ENCODE measurements around the gene TMEM181.
A peak's percentile ranks its signal among the peaks of the same experiment; 100 is the strongest.
"Not testable (repeated sequence)": the region's sequence is repeated elsewhere in the genome, so short reads cannot be mapped to it uniquely, and the experiment has no call there.

TMEM181 gene

GRCh38 chr6:158635427-158636073 is 75.7 kb downstream of the TMEM181 start:
- DNase-seq (ENCODE audit: low read depth in 1 of 2, low spot score in 1 of 2): no peak

DNA sequence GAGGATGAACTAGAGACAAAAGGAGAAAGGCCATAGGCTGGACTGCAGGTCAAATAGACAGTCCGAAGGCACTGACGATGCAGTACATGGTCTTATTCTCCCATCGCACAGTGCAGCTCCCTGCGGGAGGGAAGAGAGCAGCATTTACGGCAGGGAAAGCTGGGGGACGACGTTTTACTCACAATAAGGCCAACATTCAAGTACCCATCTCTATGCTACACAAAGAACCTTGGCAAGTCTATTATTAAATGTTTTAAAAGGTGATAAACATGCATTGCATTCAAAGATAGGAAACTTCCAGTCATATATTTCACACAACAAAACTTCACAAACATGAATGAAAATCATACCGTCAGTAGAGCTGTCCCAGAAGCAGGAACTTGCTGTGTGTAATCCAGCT is 76.9 kb downstream of the TMEM181 start:
- no peak for DNase-seq (ENCODE audit: low read depth in 1 of 2, low spot score in 1 of 2)

GRCh38 chr6:158638324-158638854 is 78.5 kb downstream of the TMEM181 start:
- DNase-seq (ENCODE audit: low read depth in 1 of 2, low spot score in 1 of 2): no peak

GRCh38 chr6:158639056-158639455 is 79.2 kb downstream of the TMEM181 start:
- DNase-seq (ENCODE audit: low read depth in 1 of 2, low spot score in 1 of 2): no peak

DNA sequence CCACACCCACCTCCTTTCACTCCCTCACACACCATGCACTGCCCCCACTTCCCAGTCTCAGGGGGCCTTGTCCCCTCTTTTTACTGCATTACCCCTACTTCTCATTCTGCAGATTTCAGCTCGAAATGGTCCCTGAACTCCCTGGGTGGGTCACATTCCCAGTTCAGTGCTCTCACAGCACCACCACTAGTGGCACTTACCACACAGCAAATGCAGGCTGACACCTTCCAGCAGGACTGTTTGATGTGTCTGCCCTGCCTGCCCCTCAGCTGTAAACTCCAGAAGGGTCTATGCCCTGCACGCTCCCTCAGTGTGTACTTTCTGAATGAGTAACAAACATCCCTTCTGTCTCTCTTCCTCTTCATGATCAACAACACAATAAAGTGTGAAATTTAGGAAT is 80.6 kb downstream of the TMEM181 start:
- no peak for DNase-seq (ENCODE audit: low read depth in 1 of 2, low spot score in 1 of 2)

DNA sequence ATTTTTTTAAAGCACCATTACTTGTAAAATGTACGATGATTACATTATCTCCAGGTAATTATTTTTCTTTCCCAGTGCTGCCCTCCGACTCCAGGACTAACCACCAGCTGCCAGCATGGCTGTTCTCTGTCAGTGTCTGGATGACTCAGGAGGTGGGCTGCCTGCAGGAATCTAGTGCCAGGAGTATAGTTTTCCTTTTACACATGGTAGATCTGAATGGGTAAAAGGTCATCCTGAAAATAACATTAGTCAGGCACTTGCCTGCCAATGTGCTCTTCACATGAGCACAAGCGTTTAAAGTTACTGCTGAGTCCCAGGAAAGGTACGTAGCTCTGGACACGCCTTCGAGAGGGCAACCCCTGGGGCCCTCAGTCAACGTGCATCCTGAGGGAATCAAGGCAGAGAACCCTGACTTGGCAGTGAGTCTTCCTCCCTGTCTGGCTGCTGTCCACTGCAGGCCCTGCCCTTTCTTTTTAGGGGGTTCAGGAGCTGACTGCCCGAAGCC is 82.3 kb downstream of the TMEM181 start:
- DNase-seq (ENCODE audit: low read depth in 1 of 2, low spot score in 1 of 2): no peak

- no peak for DNase-seq (ENCODE audit: low read depth in 1 of 2, low spot score in 1 of 2)
Measured at GRCh38 chr6:158643836-158644230, 83.9 kb downstream of the TMEM181 start.

DNA sequence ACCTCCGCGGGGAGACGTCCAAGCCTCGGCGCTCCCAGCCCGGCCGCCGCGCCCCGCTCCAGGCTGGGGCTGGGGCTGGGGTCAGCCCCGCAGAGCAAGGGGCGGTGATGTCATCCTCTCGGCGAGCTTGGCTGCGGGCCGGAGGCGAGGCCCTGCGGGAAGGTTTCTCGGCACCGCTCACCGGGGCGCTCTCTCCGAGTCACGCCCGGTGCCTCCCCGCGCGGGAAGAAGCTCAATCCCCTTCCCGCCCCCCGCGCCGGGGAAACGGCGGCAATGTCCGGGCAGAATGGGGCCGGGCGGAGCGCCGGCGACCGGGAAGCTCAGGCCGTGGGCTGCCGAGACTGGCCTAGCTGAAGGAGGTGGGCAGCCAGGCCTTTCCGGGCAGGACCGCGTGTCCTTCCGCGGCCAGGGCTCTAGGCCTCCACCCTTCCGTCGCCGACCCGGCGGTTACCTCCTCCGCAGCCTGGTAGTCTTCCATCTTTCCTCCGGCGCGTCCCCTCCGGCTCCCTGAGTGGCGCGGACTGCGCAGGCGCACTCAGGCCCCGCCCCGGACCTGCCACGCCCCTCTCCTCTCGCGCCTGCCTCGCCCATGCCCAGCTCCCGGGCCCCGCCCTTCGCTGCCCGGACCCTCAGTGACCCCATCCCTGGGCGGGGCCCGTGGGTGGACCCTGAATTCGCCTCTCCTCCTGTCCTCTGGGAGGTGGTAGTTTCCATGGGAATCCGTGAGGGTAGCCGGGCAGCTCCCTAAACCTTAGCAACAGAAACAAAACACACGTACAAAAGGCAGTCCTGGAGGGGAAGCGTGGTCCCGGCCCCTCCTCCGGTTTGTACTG is 84.6 kb downstream of the TMEM181 start, which contains the start of gene DYNLT1:
Gene DYNLT1, minus strand, starts transcription at position 513 of the 833 bp plus-strand sequence. Its CDS starts 35 bp downstream, at position 478.
- peak; percentile 74 to 89 for DNase-seq (ENCODE audit: low read depth in 1 of 2, low spot score in 1 of 2)

GRCh38 chr6:158645064-158646022 is 85.5 kb downstream of the TMEM181 start:
- DNase-seq (ENCODE audit: low read depth in 1 of 2, low spot score in 1 of 2): no peak

DNA sequence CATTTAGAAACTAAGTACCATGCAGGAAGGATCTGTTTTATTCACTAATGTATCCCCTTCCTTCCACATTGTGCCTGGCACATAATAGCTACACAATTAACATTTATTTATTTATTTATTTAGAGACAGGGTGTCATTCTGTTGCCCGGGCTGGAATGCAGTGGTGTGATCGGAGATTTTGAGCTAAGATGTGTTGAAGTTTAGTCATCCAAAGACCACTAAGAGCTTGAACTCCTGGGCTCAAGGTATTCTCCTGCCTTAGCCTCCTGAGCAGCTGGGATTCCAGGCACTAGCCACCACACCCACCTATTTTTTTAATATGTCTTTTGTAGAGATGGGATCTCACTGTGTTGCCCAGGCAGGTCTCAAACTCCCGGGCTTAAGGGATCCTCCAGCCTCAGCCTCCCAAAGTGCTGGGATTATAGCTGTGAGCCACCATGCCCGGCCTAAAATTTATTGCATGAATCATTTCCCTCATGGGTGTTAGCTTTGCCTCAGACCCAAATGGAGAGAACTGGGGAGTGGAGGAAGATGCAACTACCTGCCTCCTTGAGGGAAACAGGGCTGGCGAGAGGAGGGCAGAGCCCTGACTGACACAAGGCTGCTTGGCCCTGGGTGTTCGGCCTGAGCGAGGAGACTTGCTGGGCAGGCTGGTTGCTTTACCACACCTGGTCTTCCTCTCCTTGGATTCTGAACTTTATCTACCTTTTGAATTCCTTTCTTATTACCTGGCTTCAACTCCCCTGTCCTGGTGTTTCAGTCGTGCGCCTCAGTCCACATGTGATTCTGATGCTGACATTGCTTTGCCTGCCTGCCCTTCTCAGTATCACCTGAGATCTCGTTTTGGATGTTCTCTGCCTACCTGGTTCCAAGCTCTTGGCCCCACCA is 86.4 kb downstream of the TMEM181 start:
- DNase-seq (ENCODE audit: low read depth in 1 of 2, low spot score in 1 of 2): no peak

DNA sequence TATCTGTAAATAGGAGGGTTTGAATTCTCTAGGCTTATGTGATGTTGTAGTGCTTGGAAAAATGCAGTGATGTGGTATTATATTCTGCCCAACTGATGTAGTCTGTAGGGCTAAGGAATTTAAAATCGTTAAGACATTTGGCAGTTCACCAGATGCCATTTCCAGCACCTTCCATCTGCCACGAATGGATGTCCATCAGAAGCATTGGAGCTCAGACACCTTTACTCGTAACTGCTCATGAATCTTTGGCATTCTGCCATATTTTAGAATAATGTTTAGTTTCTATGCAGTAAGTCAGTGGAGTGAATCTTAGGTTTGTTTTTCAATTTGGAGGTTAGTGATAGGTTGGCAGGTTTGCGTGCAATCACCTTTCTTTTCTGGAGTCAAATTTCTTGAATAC is 87.6 kb downstream of the TMEM181 start:
- no peak for DNase-seq (ENCODE audit: low read depth in 1 of 2, low spot score in 1 of 2)

GRCh38 chr6:158648682-158649131 is 88.8 kb downstream of the TMEM181 start:
- no peak for DNase-seq (ENCODE audit: low read depth in 1 of 2, low spot score in 1 of 2)

- DNase-seq (ENCODE audit: low read depth in 1 of 2, low spot score in 1 of 2): peak; percentile 37 to 50
Measured at GRCh38 chr6:158649289-158650143, 89.6 kb downstream of the TMEM181 start, which contains the start of gene SYTL3. TSS of gene SYTL3 (plus strand) at chr6:158650054. CDS start at chr6:158663269, 13,215 bp downstream.

DNA sequence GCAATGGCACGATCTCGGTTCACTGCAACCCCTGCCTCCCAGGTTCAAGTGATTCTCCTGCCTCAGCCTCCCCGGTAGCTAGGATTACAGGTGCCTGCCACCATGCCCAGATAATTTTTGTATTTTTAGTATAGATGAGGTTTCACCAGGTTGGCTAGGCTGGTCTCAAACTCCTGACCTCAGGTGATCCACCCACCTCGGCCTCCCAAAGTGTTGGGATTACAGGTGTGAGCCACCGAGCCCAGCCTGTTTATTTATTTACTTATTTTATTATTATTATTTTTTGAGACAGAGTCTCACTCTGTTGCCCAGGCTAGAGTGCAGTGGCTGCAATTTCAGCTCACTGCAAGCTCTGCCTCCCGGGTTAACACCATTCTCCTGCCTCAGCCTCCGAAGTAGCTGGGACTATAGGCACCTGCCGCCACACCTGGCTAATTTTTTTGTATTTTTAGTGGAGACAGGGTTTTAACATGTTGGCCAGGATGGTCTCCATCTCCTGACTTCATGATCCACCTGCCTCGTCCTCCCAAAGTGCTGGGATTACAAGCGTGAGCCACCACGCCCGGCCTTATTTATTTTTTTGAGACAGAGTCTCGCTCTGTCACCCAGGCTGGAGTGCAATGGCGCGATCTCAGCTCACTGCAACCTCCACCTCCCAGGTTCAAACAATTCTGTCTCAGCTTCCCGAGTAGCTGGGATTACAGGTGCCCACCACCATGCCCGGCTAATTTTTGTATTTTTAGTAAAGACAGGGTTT is 92.3 kb downstream of the TMEM181 start:
- not testable (repeated sequence) for DNase-seq (ENCODE audit: low read depth in 1 of 2, low spot score in 1 of 2)

- peak; percentile 54 to 70 for DNase-seq (ENCODE audit: low read depth in 1 of 2, low spot score in 1 of 2)
Measured at GRCh38 chr6:158653577-158654354, 93.9 kb downstream of the TMEM181 start.

DNA sequence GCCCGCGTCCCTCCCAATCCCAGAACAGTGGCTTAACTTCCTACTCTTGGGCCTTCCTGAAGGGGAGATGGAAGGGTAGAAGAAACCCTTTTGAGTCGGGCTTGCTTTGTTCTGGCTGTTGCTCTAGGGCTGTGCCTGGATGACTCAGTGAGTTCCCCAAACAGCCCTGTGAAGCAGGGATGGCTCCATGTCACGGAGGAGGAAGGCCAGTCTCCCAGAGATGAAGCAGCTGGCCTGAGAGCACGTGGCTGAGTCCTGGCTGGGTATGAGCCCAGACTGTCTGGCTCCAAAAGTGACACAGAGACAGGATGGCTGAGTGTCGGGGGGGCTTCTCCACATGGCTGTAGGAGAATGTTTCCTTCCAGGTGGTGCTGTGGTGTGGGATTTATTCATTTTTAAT is 94.6 kb downstream of the TMEM181 start:
- DNase-seq (ENCODE audit: low read depth in 1 of 2, low spot score in 1 of 2): no peak

- DNase-seq (ENCODE audit: low read depth in 1 of 2, low spot score in 1 of 2): no peak
Measured at GRCh38 chr6:158654960-158655489, 95.1 kb downstream of the TMEM181 start.

Data from stimulated activated CD4-positive, alpha-beta T cell treated with anti-CD3 and anti-CD28 coated beads, Interleukin-15, amount 100 ng/mL, for 1 hour (primary cell).